GM10847 (cell line): ENCODE measurements around the gene DTYMK.

Source experiments
- POLR2A ChIP-seq: IDR thresholded peaks from 2 replicates; pipeline ENCODE4 v1.6.1; 2011; ENCODE audit not compliant: insufficient read length; ENCODE audit errors: extremely low read depth

DTYMK gene, protein sequence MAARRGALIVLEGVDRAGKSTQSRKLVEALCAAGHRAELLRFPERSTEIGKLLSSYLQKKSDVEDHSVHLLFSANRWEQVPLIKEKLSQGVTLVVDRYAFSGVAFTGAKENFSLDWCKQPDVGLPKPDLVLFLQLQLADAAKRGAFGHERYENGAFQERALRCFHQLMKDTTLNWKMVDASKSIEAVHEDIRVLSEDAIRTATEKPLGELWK

DNA sequence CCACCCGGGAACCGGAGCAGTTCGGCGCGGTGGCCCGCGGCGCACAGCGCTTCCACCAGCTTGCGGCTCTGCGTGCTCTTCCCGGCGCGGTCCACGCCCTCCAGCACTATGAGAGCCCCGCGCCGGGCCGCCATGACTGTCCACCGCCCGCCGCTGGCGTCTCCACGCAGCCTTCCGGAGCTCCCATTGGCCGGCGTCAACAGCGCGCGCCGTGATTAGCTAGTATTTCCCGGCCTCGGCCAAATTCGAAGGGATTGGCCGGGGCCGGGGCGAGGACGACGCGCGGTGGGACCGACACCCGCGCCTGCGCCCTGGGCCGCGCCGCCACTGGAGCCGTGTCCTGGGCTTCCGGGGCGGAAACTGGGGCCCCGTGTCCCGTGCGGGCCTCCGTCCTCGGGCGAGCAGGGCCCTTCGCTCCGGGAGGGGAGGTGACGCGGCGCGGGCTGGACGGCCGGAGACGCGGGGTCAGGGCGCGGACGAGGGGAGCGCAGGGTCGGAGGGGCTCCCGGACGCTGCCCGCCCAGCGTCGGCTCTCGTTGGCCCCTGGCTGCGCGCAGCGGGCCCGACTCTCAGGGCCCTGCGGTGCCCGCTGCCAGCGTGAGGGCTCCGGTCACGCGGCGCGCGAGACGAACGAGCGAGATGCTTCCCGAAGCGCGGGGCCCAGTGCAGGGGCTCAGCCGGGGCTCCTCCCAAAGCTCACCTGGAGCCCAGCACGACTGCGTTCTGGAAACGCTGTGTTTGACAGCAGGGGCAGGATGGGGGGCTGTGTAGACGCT lies at the start of gene DTYMK:
Gene DTYMK (minus strand): TSS at position 166 of the 776 bp plus-strand sequence. CDS start 32 bp downstream, at position 134.
- TF ChIP-seq POLR2A = peak; percentile 83

DNA sequence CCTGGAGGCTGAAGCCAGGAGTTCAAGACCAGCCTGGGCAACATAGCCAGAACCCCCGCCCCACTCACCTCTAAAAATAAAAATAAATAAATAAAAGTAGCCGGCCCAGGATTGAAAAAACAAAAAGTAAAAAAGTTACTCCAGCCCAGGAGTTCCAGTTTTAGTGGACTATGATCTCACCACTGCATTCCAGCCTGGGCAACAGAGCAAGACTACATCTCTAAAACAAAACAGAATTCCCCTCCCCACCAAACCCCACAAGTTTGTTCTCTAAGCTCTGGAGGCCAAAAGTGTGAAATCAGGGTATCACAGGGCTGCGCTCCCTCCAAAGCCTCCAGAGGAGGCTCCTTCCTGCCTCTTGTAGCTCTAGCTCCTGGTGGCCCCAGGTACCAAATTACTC lies 49.5 kb upstream of the DTYMK start:
- no peak for TF ChIP-seq POLR2A

DNA sequence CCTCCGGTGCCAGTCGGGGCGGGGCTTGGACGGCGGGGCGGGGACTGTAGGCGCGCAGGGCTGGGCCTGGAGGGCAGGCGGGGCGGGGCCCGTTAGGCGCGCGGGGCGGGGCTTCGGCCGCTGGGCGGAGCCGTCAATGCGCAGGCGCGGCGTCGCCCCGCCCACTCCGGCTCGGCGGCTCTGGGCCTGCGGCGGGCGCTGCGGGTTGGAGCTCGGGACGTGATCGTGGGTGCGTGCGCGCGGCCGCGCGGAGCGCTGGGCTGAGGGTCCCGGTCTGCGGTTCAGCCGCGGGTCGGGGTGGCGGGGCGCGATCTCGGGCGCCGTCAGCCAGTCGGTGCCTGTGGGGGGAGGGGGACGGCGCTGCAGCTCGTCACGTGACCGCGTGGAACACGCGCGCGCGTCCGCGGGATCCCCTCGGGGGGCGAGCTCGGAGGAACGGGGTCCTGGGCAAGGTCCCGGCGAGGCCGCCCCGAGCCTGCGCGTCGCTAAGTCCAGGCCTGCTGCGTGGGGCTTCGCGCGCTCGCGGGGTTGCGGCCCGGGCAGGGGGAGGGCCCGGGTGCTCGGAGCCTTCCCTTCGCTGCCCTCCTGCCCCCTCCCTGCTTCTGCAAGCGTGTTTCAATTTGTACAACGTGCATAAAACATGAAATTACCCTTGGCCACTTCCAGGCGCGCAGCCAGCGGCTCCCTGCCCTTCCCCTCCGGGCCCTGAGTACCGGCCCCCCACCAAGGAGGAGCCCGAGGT lies 48.0 kb upstream of the DTYMK start, which contains the start of gene D2HGDH:
Gene D2HGDH (plus strand): TSS at position 164 of the 742 bp plus-strand sequence. CDS start 595 bp downstream, outside the sequence.
- TF ChIP-seq POLR2A = peak; percentile 87

DNA sequence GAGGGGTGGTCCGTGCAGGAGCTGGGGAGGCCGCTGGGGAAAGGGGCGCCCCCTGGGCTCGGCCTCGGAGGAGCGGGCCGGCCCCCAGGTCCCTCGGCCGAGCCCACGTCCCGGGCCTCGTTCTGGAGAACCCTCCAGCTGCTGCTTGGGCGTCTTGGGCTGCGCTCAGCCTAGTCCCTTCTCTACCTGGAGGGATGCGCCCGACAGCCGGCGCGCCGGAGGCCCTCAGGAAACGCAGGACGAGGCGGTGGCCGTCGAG lies 47.5 kb upstream of the DTYMK start:
- TF ChIP-seq POLR2A = no peak

DNA sequence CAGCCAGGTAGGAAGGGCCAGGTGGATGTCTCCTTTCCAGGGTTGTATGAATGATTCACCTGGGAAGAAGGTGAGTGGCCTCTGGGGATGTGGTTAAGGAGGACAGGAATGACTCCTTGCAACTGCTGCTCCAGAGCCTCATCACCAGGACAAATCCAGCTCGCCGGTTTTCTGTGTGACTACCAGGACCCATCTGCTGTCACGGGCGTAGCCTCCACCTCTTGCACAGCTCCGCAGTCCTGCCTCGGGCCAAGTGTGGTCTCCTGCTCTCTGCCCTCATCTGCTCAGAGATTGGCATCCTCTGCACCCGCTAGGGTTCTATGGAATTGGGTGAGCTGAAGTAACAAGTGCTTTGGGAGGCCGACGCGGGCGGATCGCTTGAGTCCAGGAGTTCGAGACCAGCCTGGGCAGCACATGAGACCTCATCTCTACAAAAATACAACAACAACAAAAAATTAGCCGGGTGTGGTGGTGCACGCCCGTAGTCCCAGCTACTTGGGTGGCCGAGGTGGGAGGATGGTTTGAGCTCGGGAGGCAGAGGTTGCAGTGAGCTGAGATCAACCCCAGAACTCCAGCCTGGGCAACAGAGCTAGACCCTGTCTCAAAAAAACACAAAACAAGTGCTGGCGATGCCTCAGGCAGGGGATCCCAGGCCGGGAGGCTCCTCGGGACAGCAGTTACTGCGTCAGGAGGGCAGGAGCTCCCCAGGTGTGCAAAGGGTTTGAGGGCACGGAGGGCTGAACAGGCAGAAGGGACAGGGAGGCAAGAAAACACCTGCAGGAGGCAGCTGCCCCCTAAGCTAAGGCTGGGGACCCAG lies 47.0 kb upstream of the DTYMK start:
- TF ChIP-seq POLR2A = no peak

DNA sequence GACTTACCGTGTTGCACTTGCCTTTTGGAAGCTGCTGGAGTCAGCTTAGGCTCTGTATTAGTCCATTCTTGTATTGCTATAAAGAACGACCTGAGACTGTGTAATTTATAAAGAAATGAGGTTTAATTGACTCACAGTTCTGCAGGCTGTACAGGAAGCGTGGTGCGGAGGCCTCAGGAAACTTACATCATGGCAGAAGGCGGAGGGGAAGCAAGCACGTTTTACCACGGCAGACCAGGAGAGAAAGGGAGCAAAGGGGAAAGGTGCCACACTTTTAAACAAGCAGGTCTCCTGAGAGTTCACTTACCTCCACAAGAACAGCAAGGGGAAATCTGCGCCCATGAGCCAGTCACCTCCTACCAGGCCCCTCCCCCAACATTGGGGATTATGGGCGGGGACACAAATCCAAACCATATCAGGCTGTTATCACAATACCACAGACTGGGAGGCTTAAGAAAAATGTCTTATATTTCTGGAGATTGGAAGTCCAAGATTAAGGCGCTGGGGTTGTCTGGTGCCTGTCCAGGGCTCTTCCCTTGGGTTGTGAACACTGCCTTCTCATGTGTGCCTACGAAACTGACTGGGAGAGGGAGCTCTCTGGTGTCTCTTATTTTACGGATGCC lies 44.2 kb upstream of the DTYMK start:
- no peak for TF ChIP-seq POLR2A

DNA sequence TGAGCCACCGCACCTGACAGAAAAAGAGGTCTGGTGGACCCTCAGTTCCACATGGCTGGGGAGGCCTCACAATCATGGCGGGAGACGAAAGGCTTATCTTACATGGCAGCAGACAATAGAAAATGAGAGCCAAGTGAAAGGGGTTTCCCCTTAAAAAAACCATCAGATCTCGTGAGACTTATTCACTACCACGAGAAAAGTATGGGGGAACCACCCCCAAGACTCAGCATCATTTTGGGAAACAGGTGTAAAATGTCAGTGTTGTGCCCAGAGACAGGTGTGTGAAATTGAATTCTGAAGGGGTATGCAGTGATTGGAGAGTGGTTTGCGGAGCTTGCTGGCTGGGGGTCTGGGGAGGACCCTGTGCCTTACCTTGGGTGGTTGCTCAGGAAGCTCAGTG lies 43.3 kb upstream of the DTYMK start:
- no peak for TF ChIP-seq POLR2A

DNA sequence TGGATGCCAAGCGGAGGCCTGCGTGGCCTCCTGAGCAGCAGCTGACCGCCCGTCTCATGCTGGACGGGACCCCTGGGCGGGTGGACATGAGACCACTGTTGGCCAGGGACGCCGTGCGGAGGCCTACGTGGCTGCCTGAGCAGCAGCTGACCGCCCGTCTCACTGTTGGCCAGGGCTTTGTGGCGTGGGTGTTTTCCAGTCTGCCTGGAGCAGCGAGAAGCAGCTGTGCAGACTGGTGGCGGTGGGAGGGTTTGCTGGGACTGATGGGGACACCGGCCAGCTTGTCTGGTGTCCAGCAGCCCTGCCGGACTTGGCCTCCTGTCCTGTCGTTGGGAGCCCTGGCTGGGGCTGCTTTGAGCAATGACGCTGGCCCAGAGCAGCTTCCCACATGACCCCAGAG lies 42.0 kb upstream of the DTYMK start:
- no peak for TF ChIP-seq POLR2A

DNA sequence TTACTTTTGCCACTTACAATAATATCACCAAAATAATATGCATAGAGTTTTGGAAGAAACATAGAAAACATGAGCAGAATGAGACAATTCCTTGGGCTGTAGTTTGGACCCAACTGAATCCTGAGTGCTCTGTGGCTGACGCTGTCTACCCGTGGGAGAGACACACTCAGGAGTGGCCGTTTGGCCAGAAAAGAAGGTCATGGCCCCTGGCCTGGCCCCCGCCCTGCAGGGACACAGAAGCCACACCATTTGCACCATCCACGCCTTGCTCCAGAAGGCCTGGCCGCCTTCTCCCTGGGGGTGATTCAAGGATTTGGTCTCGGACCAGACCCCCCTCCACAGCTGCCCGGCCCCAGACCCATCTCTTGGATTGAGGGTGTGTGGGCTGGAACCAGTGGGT lies 41.4 kb upstream of the DTYMK start:
- no peak for TF ChIP-seq POLR2A

DNA sequence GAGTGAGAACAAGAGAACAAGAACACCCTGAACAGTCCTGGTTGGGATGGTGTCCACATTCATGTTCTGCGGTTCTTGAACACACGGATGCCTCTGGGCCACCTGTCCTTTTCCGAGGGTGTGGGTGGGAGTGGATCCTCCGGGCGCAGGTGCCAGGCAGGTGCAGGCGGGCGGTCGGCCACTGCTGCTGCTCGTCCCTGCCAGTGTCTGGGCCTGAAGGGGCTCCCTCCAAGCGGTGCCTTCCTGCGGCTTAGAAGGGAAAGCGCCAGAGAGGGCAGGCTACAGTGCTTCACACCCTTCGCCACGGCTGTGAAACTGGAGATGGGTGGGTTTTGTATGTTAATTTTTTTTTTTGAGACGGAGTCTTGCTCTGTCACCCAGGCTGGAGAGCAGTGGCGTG lies 39.8 kb upstream of the DTYMK start:
- no peak for TF ChIP-seq POLR2A

DNA sequence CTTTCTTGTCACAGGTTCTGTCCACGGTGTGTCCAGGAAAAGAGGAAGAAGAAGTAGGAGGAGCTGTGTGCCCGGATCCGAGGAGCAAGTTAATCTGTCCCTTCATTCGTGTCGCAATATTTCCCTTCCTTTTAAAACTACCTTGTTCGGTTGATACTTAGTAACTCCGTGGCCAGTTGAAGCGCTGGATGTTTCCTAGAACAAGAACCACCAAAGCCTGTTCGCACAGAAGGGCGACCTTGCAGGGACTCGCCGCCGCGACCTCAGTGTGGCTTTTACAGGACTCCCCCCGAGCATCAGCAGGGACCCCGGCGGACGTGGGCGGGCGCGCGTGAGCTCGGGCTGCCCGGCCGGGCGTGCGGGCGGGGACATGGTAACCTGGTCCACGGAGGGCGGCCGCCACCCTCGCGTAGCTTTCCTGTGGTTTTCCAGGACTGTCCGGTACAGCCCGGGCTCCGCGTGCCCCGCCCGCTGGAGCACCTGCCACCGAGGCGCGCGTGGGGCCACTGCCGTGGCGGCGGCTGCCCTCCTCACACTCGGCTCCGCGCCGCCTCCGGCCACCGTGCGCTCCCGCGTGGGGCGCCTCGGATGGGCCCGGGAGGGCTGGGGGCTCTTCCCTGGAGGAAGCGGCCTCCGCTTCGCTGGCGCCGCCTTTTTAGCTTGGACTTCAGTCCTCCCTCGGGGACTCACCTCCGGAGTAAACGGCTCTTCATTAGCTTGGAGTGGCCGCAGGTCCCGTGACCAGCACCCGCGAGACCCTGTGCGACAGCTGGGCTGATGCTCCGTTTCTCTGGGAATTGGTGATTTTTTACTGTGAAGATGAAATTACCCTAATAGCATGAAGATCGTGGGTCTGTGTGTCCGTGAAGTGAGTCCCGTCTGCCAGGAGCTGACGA lies 38.6 kb upstream of the DTYMK start:
- TF ChIP-seq POLR2A = no peak

DNA sequence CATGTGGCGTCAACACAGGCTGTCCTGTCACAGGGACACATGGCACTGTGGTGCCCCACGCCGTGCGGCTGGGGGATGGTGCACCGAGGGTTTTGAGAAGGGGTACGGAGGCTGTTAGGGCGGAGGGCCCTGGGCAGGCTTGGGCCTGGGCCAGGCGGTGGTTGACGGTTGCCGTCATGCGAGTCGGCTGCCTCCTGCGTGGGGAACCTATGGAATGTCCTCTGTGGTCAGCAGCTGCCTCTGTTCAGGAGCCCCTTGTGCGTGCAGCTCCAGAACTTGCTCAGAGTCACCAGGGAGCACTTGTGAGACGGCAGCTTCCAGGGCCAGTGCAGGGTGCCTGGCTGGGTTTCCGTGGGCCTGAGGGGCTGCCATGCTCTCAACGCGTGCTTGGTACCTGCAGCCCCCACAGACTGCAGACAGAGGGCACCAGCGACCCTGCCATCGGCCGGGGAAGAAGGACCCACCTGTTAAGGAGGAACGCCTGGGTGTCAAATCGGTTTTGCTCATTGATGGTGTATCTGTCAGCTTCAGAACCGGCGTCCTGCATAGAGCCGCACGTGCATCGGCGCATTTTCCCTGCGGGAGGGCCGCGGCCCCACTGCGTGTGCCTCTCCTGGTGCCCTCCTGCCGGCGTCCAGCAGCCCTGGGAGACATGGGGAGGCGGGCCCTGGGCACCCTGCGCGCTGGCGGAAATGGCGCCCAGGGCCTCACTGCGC lies 37.8 kb upstream of the DTYMK start:
- no peak for TF ChIP-seq POLR2A

DNA sequence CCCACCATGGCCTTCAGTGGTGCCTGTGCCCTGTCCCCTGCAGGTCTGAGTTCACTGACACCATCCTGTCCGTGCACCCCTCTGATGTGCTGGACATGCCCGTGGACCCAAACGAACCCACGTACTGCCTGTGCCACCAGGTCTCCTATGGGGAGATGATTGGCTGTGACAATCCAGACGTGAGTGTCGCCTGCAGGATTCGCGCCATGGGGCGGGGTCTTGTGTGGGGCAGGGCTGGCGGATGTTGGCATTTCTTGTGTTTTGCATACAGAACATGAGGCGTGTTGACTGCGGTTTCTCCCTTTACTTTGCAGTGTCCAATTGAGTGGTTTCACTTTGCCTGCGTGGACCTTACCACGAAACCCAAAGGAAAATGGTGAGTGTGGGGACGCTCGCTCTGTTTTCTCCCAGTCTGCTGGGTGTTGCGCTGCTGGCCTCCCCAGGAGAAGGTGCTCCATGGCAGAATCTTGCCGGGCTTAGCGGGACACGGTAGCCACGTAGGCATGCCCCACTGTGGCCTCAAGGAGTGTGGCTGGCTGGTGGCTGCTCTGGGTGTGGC lies 36.4 kb upstream of the DTYMK start:
- TF ChIP-seq POLR2A = no peak
